ENCODE results near the gene PFDN2. TPM values are rescaled to one million over a fixed set of nuclear protein-coding genes. Genes with fewer than 3 reads are reported as not detected.

Gene PFDN2
- total and polyA plus RNA-seq, 10 of the 15 experiments (the other 5 are each of a cell fraction or from before 2014, with no cell fraction given) = 30.0 to 141 (median 80.5) TPM

- no peak for TF ChIP-seq ZNF592 (IDR thresholded peaks at IDR 0.05)
These were observed 48.0 kb downstream of the PFDN2 start, which contains the start of gene ARHGAP30 (continued) for GRCh38 chr1:161069731-161070270.

GRCh38 chr1:161069241-161069640 is 48.6 kb downstream of the PFDN2 start:
- BruUV-seq (replicated peaks) = no TSS peak
- Histone ChIP-seq H3K27me3 (replicated peaks in 1 of 2; ENCODE audit: control insufficient read depth in 2 of 2, insufficient read depth in 2 of 2, low read length in 1 of 2) (no peaks in the 10 kb centered on the region), H4K20me1 (ENCODE audit: control insufficient read depth, insufficient read depth) (peaks cover 11% of the 10 kb centered on the region; the same call in 1 of the 2 replicates), H2AFZ (ENCODE audit: control insufficient read depth, low read depth, low read length) (no peak overlapping the region), H3K9me3 (replicated peaks; ENCODE audit: control insufficient read depth, insufficient read depth, low read length) (no peaks in the 10 kb centered on the region), H3K79me2 (ENCODE audit: control insufficient read depth, insufficient read depth, low read length) (peaks cover 52% of the 10 kb centered on the region), H3K4me3 (peak overlapping the region; percentile 94), H3K9ac (ENCODE audit: control insufficient read depth, insufficient read depth, low read length) (peak overlapping the region; percentile 98), H3K36me3 (ENCODE audit: control insufficient read depth in 2 of 2, insufficient read depth in 2 of 2, low read length in 1 of 2) (0 out of 4 replicates have a peak, but pooled peaks cover 0 to 9% of the 10 kb centered on the region in 2 experiments), H3K4me2 (ENCODE audit: control insufficient read depth, insufficient read depth) (peak overlapping the region; percentile 99), H3K4me1 (ENCODE audit: control insufficient read depth, insufficient read depth, low read length) (peaks cover 20% of the 10 kb centered on the region), H3K27ac (ENCODE audit: control insufficient read depth, insufficient read depth) (peak overlapping the region; percentile 98)
- ChIA-PET RAD21 (ENCODE audit: unreplicated experiment) (interaction anchor here (0.7 to 7.1 kb wide), 22 partner anchors 21 to 234 kb away, joined by 3 to 107 read pairs (median 4); partner anchors contain the start of genes DEDD, F11R, KLHDC9 and NIT1), POLR2A (interaction anchor here (0.6 to 6.8 kb wide), 26 partner anchors 8 to 274 kb away, joined by 3 to 139 read pairs (median 6); partner anchors contain the start of genes DEDD, F11R, KLHDC9 and LY9), CTCF (interaction anchor here (0.7 to 8.6 kb wide), 14 partner anchors 10 to 274 kb away, joined by 3 to 111 read pairs (median 7); partner anchors contain the start of genes F11R, KLHDC9, NECTIN4 and TSTD1), SMC1A (ENCODE audit: uncharacterized antibody, unreplicated experiment) (interaction anchor here (0.5 to 9.0 kb wide), 20 partner anchors 9 to 272 kb away, joined by 3 to 134 read pairs (median 4); partner anchors contain the start of genes F11R, KLHDC9, NIT1 and PFDN2)
- peak; percentile 1; the same call in 1 of the 2 replicates for TF ChIP-seq POLR2A (IDR thresholded peaks at IDR 0.05; ENCODE audit: low read depth, low read length)
- TF ChIP-seq MTA3 (IDR thresholded peaks at IDR 0.05; ENCODE audit: borderline replicate concordance, low read length) = 0 out of 2 replicates have a peak, but pooled peaks have one; percentile 9
- no peak for TF ChIP-seq BCL11A (IDR thresholded peaks at IDR 0.05; ENCODE audit: low read depth, low read length)
- DNase-seq (ENCODE audit: low read depth, low spot score) = no peak
- in situ Hi-C loops (cut with MboI) (no loop called here), intact Hi-C loops (cut with micrococcal nuclease; ENCODE audit: unreplicated experiment) (loop anchor here (2.0 kb wide), 2 partner anchors 56 to 76 kb away; no protein-coding TSS in a partner anchor)
- peak; percentile 5 for ATAC-seq
- no peak for FAIRE-seq
- 2% methylated on average over 9 of the region's 9 CpGs for whole genome bisulfite sequencing (ENCODE audit: insufficient coverage, insufficient replicate concordance, low lambda C conversion rate, missing lambda C conversion rate)
